Duodenal mucosa (tissue), 2 donors: ENCODE data around the gene RHOB.

Source experiments
- H3K27ac ChIP-seq: one replicate; pipeline ENCODE4 v1.7.0; 2013; ENCODE audit warnings: low read depth, low read length
- H3K27me3 ChIP-seq, 2 donors: one replicate each; pipeline ENCODE4 v1.7.0; 2013; ENCODE audit warnings: low read length in 2 of 2, control low read depth in 1 of 2; ENCODE audit not compliant: insufficient read depth in 2 of 2, control insufficient read depth in 1 of 2
- H3K36me3 ChIP-seq, 2 donors: one replicate each; pipeline ENCODE4 v1.7.0; 2013; ENCODE audit warnings: low read length in 2 of 2, control low read depth in 1 of 2; ENCODE audit not compliant: insufficient read depth in 2 of 2, control insufficient read depth in 1 of 2
- H3K4me1 ChIP-seq, 2 donors: one replicate each; pipeline ENCODE4 v1.7.0; 2013; ENCODE audit warnings: low read length in 2 of 2, control low read depth in 1 of 2; ENCODE audit not compliant: insufficient read depth in 2 of 2, control insufficient read depth in 1 of 2
- H3K4me3 ChIP-seq, 2 donors: one replicate each; pipeline ENCODE4 v1.7.0; 2013; ENCODE audit warnings: low read length in 2 of 2, low read depth in 1 of 2
- H3K9ac ChIP-seq, 2 donors: one replicate each; pipeline ENCODE4 v1.7.0; 2013; ENCODE audit warnings: low read length in 2 of 2, low read depth in 1 of 2
- H3K9me3 ChIP-seq, 2 donors: one replicate each; pipeline ENCODE4 v1.7.0; 2013; ENCODE audit warnings: low read length in 2 of 2, control low read depth in 1 of 2; ENCODE audit not compliant: control insufficient read depth in 1 of 2

RHOB gene

DNA sequence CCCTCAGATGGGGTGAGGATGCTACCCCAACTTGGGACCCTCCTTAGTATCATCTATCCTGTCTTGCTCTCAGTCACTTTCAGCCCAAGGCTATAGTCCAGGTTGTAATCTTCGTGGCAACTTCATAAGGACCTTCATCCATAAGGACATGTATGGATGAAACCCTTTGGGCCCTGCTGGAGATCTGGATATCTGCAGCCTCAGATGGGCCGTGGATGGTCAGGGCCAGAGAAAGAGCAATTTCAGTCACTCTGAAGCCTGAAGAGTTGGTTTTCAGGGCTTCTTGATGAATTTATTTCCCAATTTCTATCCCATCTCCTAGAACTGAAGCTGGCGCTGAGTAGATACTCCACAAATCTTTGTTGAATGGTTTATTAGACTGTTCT lies 28.7 kb downstream of the RHOB start:
- H3K9ac ChIP-seq = no peak overlapping the region
- H3K4me1 ChIP-seq = no peaks in the 10 kb centered on the region
- no peaks in the 10 kb centered on the region for H3K27me3 ChIP-seq
- no peak overlapping the region for H3K27ac ChIP-seq
- H3K9me3 ChIP-seq = no peaks in the 10 kb centered on the region
- no peaks in the 10 kb centered on the region for H3K36me3 ChIP-seq
- no peak overlapping the region for H3K4me3 ChIP-seq

DNA sequence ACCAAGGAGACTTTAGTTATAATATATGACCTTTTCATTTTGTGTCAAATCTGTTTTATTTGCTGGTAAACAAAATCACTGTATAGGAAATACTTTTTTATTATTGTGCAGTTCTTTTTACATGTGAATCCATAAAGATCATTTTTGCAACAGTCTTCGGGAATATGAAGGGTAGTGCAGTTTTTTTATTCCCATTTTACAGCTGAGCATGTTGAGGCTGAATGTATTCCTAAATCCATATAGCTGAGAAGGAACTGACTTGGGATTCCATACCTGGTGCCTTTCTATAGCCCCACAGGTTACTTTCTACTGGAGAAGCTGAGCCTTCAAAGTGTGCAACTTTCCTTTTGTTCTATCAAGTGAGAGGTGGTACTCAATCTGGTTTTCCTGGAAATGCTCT lies 29.6 kb downstream of the RHOB start:
- Histone ChIP-seq H3K9ac (no peak overlapping the region), H3K27me3 (no peaks in the 10 kb centered on the region), H3K27ac (no peak overlapping the region), H3K4me3 (no peak overlapping the region), H3K9me3 (no peaks in the 10 kb centered on the region), H3K36me3 (no peaks in the 10 kb centered on the region), H3K4me1 (no peaks in the 10 kb centered on the region)

DNA sequence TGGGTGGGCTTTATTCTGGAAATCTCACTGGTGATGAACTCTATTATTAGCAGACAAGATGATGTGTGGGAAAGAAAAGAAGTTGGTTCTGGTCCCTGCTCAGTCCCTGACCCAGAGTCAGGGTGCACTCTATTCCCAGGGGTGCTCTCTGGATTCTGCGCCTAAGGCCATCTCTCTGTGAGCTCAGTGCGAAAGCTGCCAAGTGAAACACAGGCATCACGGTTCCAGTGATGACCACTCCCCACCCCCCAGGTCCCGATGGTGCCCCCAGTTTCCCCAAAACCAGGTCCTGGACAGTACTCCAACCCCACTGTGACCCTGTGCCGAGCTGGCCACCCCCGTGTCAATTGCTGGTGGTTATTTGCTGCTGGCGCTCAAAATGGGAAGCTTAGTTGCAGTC lies 30.1 kb downstream of the RHOB start:
- H3K36me3 ChIP-seq = no peaks in the 10 kb centered on the region
- no peak overlapping the region for H3K27ac ChIP-seq
- no peaks in the 10 kb centered on the region for H3K4me1 ChIP-seq

DNA sequence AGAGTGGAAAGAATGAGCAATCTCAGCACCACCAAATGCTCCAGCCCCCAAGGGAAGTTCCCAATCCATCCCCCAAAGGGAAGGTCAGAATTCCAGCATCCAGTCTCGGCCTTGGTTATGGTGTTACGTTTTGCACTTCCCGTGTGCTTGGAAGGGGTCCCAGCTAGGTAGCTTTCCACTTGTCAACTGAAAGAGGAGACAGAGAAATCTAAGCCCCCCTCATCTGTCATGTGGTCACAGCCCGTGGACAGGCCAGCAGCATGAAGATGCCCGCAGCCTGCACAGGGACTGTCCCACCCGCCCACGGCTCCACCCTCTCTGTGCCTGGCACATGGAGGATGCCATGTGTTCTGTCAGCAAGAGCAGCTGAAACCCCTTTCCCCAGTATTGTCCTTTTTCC lies 32.1 kb downstream of the RHOB start:
- no peaks in the 10 kb centered on the region for H3K27me3 ChIP-seq
- no peak overlapping the region for H3K27ac ChIP-seq
- H3K9me3 ChIP-seq = no peaks in the 10 kb centered on the region
- H3K9ac ChIP-seq = no peak overlapping the region
- no peaks in the 10 kb centered on the region for H3K4me1 ChIP-seq
- H3K4me3 ChIP-seq = no peak overlapping the region
- H3K36me3 ChIP-seq = no peaks in the 10 kb centered on the region

More for the DNA sequence above, 30.1 kb downstream of the RHOB start:
- no peak overlapping the region for H3K4me3 ChIP-seq
- H3K9me3 ChIP-seq = no peaks in the 10 kb centered on the region
- H3K27me3 ChIP-seq = no peaks in the 10 kb centered on the region
- no peak overlapping the region for H3K9ac ChIP-seq

DNA sequence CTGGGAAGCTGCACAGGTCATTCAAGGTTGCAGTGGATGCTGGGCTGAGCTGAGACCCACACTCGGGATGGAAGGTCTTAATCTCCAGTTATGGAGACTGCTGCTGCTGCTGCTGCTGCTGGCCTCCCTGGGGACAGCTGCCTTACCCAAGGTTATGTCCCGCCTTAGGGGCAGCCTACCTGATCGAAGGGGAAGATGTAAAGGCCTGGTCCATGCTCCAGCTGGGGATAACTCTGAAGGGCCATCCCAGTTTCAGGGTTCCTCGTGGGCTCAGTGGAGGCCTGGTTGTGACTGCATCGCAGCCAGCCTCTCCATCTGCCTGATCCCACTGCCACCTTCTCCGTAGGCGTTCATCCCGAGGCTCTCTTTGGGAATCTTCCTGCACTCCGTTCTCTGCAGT lies 33.0 kb downstream of the RHOB start:
- H3K9me3 ChIP-seq = no peaks in the 10 kb centered on the region
- no peaks in the 10 kb centered on the region for H3K36me3 ChIP-seq
- H3K27ac ChIP-seq = no peak overlapping the region
- no peak overlapping the region for H3K9ac ChIP-seq
- no peak overlapping the region for H3K4me3 ChIP-seq
- no peaks in the 10 kb centered on the region for H3K27me3 ChIP-seq
- H3K4me1 ChIP-seq = no peaks in the 10 kb centered on the region

DNA sequence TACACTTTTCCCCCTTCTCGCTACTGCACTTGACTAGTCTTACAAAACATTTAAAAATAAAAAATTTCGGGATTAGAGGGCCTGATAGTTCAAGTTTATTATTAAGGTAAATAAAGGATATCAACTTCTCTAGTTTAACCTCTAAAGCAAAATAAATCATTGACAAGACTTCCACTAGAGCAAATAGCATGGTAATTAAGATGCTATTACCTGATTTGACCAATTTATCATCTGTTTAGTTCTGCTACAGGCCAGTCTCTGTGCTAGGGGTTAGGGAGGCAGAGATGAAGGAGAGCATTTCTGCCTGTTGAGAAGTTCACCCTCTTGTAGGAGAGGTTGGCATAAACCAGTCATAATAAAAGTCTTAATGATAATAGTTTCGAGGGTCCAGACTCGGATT lies 34.0 kb downstream of the RHOB start:
- no peak overlapping the region for H3K9ac ChIP-seq
- no peaks in the 10 kb centered on the region for H3K4me1 ChIP-seq
- H3K27ac ChIP-seq = no peak overlapping the region
- no peaks in the 10 kb centered on the region for H3K36me3 ChIP-seq
- H3K9me3 ChIP-seq = no peaks in the 10 kb centered on the region
- no peak overlapping the region for H3K4me3 ChIP-seq
- no peaks in the 10 kb centered on the region for H3K27me3 ChIP-seq

DNA sequence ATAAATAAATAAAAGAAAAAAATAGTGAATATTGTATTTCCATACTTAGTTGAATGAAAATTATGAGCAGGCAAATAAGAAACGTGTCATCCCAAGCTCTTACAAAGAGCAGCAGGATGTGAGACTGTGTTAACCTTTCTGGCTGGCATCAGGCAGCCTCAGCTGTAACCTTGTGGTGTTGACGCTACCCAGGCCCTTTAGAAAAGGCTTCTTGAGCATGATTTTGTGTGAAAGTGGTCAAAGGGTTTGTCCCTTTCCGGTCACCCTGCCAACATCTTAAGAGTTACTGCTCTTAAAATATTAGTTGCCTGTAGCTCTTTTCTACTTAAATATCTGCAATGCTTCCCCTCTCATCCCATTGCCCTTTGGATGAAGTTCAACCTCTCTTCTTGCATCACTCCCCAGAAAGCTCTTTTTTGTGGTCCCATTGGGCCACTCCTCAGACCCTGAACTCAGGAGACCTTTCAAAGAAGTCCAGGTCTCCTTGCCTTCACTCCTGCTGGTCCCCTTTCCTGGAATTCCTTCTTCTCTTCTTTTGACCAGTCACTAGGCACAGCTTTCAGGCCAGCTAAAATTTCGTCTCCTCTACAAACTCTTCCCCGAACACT lies 35.0 kb downstream of the RHOB start:
- Histone ChIP-seq H3K27ac (no peak overlapping the region), H3K36me3 (no peaks in the 10 kb centered on the region), H3K27me3 (no peaks in the 10 kb centered on the region), H3K9ac (no peak overlapping the region), H3K4me1 (no peaks in the 10 kb centered on the region), H3K4me3 (no peak overlapping the region), H3K9me3 (no peaks in the 10 kb centered on the region)

DNA sequence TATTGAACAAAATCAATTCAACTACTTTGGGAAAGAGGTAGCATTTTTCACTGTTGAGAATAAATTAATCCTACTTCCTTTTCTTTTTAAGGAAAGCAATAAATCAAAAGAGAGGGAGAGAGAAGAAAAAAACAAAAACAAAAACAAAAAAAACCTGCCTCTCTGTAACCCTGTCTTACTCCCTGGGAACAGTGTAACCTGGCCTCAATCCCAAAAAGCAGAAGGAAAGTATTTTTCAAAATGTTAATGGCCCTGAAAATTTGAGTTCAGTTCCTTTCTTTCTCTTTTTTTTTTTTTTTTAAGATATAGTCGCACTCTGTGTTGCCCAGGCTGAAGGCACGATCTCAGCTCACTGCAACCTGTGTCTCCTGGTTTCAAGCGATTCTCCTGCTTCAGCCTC lies 35.9 kb downstream of the RHOB start:
- H3K4me1 ChIP-seq = no peaks in the 10 kb centered on the region
- H3K27ac ChIP-seq = no peak overlapping the region
- no peak overlapping the region for H3K4me3 ChIP-seq
- H3K9me3 ChIP-seq = no peaks in the 10 kb centered on the region
- H3K27me3 ChIP-seq = no peaks in the 10 kb centered on the region
- H3K36me3 ChIP-seq = no peaks in the 10 kb centered on the region
- H3K9ac ChIP-seq = no peak overlapping the region

DNA sequence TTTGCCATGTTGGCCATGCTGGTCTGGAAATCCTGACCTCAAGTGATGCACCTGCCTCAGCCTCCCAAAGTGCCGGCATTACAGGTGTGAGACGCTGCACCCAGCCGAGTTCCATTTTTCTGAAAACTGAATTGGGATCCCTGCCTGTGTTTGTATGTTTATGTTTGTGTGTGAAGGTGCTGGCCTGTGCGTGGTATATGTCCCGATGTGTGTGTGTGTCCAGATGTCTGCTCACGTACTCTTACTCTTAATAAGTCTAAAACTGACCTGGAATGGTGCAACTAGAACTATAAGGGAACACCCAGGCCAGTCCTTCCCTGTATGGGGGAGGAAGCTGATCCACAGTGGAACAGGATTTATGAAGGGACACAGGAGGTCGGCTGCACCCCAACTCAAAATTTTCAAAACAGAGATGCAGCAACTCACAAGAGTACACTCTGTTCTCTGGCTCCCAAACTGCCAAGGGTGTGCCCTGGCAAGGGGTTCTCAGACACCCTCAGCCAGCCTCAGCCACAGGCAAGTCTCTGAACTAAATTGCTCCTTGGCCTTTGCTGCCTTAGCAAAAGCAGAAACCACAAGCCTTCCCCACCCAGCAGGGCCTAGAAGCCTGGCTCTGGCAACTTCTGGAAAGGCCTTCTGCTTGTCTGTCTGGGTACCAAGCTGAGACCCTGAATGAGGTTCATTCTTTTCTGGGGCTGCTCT lies 36.5 kb downstream of the RHOB start:
- Histone ChIP-seq H3K9me3 (no peaks in the 10 kb centered on the region), H3K27me3 (no peaks in the 10 kb centered on the region), H3K4me3 (no peak overlapping the region), H3K36me3 (no peaks in the 10 kb centered on the region), H3K27ac (no peak overlapping the region), H3K9ac (no peak overlapping the region), H3K4me1 (no peaks in the 10 kb centered on the region)

DNA sequence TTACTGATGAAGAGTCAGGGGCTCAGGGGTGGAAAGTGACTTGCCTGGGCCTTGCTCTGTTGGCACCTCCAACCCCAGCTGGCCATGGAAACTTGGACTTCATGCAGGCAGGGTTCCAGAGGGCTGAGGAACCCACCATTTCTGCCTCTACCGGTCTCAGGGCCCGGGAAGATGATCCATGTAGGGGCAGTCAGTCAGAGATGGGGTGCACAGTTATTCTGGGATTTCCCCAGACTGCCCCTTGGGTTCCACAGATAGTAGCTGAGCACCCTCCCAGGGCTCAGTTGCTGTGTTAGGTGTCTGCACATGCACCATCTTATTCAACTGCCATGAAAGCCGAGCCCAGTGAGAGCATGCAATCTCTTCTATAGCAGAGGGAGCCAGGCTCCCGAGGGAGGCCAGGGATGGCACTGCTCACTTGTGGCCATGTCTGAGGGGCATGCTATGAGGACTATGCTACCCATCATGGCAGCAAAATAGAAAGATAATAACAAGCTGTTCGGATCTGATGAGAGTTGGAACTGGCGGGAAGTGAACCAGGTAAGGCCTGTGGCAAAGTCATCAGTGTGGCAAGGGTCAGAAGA lies 37.3 kb downstream of the RHOB start:
- Histone ChIP-seq H3K27ac (no peak overlapping the region), H3K36me3 (no peaks in the 10 kb centered on the region), H3K9me3 (no peaks in the 10 kb centered on the region), H3K27me3 (no peaks in the 10 kb centered on the region), H3K4me1 (no peaks in the 10 kb centered on the region), H3K9ac (no peak overlapping the region), H3K4me3 (no peak overlapping the region)
